HG03565 (cell line): ENCODE data around the gene TCF23.
"Not testable (repeated sequence)": the region's sequence is repeated elsewhere in the genome, so short reads cannot be mapped to it uniquely, and the experiment has no call there.

Source experiments
- ATAC-seq: cut with Tn5 transposase; IDR thresholded peaks from one replicate; pipeline ENCODE4 v1.9.1; 2021; ENCODE audit warnings: mild to moderate bottlenecking, moderate library complexity; ENCODE audit not compliant: unreplicated experiment

TCF23 gene

DNA sequence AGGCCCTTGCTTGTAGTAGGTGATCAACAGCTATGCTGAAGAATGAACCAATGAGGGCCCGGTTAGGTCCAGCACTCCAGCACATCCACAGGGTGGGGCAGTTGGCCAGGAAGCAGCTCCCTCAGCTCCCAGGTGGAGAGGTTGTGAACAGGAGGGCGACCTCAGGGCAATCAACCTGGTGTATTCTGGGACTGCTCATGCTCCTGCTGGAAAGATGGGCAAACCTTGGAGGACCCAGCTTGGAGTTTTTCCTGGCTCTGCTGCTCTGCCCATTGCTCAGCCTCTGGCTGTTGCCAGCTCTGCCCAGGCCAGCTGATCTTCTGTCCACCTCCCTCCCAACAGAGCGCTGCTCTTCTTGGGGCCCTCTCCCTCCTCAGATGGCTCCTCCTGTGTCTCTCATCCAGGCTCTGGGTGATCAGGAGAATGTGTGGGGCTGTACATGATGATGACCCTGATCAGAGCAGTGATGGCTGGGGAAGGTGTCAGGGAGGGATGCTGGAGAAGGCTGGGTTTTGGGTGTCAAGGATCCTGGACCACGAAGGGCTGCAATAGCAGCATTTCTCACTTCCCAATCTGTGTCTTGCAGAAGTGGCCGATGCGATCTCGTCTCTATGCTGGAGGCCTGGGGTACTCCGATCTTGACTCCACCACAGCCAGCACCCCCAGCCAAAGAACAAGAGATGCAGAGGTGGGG lies 3.4 kb downstream of the TCF23 start:
- ATAC-seq: no peak

DNA sequence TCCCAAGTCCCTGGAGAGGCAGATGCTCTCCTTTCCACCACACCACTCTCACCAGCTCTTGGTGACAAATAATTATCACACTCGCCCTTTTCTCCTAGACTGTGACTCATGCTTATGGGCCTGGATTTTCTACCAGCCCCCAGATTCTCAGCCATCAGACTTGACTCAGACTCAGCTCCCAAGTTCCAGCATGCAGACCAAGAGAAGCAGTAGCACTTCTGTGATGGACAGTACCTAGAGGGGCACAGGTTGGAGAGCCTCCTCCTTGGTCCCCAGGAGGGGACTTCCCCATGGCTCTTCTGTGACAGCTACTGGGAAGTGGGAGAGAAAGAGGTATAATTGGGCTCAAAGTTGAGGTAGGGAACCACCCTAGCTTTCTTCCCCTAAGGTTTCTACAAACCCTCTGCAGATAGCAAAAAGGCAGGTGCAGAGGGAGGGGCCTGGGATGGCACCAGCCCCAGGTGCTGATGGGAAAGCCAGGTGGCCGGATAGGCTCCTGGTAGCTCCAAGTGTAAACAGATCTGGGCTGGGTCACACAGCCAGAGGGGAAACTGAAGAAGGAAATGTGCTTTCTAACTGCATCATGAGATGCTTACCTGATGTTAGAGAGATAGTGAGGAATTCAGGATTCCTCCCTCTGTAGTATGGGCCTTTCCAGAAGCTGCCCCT lies 4.1 kb downstream of the TCF23 start:
- no peak for ATAC-seq

DNA sequence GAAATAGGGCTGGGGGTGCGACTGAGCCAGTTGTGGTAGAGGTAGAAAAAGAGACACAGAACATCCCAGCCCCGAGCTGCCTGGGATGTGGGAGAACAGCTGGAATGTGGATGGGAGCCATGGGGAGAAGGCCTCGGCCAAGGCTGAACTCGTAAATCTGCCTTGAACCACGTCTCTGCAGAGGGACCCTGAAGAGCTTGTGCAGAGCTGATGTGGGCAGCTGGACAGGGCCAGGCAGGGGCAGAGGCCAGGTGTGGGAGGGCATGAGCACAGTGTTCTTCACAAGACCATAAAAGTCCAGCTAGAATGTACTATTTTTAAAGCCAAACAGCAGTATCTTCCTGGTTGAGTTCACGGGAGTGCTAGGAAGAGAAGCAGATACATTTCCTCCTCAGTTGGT lies 5.7 kb downstream of the TCF23 start:
- no peak for ATAC-seq

DNA sequence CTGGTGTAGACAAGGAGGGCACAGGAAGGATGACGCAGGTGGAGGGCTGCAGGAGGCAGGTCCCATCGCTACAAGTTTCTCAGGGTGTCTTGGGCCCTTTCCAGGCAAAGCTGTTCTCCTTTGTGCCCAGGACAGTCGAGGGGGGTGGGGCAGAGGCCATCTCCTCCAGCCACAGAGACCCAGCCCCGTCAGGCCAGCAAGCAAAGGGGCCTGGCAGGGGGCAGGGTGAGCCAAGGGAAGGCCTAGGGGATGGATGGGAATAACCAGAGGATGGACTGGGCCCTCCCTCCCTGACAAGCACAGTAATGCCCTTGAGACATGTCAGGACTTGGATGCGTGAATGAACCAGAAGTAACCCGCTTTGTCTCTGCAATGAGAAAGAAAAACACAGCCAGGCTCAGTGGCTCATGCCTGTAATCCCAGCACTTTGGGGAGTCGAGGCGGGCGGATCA lies 6.3 kb downstream of the TCF23 start:
- no peak for ATAC-seq

DNA sequence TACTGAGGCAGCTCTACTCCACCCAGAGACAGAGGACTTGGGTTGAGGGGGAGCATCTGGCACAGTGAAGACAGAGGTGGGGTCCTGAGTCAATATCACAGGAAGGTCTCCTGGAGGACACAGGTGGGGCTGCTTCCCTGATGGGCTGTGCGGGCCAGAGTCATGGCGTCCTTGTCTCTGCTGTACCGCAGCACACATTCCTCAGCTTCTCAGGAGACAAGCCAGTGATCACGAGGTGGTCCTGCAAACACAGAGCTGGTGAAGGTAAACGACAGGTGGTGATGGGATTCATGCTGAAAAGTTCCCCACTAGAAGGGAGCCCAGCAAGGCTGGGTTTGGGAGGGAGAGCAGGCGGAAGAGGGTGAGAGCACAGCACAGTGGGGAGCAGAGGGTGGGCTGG lies 9.7 kb downstream of the TCF23 start:
- ATAC-seq: no peak

DNA sequence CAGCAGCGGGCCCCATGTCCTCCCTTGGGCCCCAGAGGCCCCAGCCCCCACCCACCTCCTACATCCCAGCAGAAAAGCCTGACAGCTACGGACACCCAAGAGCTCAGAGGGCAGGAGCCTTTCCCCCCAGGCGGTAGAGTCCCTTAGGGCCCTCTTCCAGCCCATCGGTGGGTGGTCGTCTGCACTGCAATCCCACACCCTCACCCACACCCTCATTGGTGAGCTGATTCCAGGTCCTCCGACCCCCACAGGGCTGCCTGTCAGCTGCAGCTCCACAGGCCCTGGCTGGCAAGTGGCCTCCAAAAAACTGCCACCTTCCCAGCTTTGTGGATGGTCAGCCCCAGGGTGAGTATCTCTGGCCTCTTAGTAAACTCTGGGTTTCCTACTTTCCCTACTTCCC lies 10.5 kb downstream of the TCF23 start:
- no peak for ATAC-seq

DNA sequence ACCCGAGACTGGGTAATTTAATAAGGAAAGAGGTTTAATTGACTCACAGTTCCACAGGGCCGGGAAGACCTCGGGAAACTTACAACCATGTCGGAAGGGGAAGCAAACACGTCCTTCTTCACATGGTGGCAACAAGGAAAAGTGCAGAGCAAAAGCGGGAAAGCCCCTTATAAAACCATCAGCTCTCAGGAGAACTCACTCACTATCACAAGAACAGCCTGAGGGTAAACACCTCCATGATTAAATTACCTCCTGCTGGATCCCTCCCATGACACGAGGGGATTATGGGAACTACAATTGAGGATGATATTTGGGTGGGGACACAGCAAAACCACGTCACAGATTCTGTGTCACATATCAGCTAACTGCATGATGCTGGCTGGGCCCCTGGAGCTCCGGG lies 11.4 kb downstream of the TCF23 start:
- no peak for ATAC-seq

DNA sequence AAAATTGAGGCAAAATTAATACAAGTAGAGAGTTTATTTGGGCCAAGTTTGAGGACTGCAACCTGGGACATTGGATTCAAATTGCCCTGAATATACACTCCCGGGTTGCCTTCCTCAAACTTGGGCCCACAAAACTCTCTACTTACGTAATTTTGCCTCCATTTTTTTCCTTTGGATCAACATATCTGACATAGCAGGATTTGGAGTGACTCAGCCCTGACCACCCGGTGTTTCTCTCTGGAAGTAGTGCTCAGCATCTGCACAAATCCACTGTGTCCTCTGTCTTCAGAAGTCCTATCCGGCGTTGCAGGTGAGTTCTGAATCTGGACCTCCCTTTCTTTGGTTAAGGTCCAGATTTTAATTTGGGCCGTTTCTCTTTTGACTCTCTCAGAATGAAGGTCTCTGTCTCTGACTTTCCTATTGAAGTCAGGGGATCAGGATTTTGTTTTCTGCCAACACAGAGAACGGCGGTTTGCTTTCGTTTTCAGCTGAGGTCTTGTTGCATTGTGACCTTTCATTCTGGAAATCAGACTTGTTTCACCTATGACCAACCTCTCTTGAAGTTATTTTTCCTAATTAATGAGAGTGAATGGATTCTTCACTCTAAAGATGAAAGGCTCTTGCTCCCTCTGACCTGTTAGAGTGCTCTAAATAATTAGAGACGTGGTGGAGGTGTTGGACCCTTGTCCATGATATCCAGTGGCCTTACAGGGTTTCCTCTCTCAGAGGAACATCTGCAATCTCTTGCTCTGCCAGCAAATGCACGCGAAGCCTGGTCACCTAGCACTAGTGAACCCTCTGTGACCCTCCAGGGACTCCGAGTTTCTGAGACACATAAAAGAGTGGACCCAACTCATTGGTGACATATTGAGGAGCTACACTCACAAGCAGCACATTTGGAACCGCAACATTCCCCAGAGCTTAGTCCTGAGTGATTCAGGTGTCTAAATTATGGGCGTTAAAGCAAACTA lies 13.6 kb downstream of the TCF23 start:
- no peak for ATAC-seq

DNA sequence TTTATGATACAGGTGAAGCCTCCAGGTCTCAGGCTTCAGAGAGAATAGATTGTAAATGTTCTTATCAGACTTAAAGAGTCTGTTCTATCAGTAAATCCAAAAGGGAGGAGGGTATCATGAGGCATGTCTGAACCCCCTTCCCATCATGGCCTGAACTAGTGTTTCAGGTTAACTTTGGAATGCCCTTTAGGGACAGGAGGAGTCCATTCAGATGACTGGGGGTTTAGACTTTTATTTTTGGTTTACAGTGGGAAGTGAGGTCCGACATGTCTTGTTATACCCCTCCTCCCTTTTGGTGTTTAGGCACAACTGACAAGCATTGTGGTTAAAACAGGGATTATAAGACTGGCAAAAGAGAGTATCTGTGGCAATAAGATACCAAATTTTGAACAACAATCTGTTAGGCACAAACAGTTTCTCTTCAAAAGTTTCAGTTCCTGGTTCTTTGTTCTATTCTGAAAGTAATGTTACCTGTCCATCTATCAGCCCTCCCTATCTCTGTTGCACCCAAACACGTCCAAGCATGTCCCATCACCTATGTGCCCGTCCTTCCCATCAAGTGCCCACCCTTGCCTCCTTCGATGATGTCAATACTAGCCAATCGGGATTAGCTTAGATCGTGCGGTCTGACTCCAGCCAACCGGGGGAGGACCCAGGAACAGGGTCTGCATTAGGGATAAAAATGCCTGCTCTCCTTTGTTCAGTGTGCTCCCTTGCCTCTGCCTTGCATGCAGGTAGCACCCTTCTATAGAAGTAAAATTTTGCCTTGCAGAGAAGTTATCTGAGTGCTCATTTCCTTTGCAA lies 16.4 kb downstream of the TCF23 start:
- no peak for ATAC-seq

DNA sequence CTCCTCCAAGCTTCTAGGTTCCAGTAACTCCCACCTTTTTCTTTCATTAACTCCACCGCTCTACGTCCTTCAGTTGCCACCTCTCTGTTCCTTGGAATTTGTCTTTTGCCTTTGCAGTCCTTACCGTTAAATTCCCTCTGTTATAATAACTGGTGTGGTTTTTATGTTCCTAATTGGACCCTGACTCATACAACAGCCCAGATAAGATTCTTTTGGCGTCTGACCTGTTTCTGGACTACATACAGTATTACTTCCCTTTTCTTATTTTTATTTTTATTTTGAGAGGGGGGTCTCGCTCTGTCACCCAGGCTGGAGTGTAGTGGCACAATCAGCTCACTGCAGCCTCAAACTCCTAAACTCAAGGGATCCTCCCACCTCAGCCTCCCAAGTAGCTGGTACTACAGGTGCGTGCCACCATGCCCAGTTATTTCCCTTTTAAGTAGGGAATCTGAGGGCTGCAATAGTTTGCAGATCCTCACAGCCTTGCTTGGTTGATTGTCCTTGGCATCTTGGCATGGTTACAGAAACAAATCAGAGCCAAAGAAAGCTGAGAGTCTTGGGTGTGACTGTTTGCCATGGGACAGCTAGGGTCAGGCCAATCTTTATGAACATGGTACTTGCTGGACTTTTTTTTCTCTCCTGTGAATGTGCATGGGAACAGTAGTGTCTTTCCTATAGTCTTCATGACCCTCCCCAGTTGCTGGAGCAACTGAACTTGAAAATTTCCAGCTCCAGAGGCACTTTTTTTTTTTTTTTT lies 22.0 kb downstream of the TCF23 start:
- ATAC-seq: no peak

DNA sequence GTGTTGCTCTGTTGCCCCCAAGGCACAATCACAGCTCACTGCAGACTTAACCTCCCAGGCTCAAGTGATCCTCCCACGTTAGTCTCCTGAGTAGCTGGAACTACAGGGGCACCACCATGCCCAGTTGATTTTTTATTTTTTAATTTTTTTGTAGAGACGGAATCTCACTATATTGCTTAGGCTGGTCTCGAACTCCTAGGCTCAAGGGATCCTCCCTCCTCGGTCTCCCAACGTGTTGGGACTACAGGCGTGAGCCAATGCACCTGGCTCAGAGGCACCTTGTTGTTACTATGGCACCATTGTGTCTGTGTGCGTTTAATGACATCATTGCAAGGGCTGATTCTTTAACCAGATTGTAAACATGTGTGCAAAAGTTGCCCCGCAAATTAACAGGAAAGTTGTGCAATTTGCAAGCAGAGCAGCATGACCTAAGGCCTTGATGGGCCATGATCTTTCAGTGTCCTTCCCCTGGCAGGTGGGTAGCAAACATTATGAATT lies 22.6 kb downstream of the TCF23 start:
- no peak for ATAC-seq

DNA sequence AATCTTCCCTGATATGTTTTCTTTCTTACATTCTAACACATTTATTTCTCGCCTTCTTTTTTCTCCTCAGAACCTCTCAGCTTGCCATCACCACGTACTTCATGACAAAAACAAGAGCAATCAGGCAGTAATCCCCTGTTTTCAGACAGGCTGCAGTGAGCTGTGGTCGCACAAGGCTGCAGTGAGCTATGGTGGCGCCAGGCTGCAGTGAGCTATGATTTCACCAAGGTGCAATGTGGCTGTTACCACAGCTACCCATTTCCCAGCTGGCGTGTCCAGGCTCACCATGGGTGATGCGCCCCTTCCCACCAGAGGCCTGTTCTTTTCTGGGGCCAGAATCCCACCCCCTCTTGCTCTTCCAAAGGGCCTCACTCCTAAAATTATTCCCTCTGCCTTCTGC lies 25.8 kb downstream of the TCF23 start:
- no peak for ATAC-seq

DNA sequence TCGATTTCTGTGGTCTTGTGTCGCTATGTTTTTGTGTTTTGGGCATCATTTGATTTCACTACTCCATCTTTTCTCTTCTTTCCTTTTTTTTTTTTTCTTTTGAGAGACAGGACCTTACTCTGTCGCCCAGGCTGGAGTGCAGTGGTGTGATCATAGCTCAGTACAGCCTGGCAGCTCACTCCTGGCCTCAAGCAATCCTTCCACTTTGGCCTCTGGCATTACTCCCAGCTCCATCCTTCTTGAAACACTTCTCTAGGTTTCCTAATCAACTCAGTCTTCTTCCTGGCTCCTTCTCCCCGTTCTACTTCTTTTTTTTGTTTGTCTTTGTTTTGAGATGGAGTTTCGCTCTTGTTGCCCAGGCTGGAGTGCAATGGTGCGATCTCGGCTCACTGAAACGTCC lies 26.5 kb downstream of the TCF23 start:
- no peak for ATAC-seq

DNA sequence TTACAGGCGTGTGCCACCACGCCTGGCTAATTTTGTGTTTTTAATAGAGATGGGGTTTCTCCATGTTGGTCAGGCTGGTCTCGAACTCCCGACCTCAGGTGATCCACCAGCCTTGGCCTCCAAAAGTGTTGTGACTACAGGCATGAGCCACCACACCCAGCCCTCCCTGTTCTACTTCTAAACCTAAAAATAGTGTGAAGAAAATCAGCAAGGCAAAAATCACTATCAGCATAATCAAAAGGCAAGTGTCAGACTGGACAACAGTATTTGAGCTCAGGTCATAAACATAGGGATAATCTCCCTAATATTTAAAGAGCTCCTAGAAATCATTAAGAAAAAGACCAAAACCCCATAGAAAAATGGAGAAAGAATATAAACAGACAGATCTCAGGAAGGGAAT lies 27.0 kb downstream of the TCF23 start:
- not testable (repeated sequence) for ATAC-seq

DNA sequence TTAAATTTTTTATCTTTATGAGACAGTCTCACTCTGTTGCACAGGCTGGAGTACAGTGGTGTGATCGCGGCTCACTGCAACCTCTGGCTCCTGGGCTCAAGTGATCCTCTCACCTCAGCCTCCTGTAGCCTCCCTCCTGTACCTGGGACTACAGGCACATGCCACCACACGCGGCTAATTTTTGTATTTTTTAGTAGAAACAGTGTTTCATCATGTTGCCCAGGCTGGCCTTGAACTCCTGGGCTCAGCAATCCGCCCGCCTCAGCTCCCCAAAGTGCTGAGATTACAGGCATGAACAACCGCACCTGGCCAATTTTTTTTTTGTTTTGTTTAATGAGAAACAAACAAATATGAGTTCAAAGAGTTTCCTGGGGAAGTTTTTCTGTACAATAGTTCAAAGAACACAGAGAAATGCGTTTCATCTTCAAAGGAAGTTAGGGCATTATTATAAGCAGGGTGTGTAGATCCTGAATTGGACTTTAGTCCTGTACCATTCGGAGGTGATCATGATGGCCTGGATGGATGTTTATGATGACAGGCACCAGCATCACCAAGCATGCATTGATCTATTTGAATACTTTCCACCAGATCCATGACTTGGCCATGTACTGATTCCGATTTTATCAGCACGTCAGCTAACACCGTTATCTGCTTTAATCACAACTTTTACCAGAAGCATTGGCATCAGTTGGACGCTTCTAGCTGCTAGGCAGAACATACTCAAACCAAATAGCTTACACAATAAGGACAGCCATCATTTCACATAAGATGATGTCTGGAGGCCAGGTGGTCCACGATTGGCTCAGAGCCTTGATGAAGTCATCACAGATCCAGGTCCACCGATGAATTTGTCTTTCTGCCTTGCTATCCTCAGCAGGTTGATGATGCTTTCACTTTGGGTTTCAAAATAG lies 28.9 kb downstream of the TCF23 start:
- no peak for ATAC-seq

DNA sequence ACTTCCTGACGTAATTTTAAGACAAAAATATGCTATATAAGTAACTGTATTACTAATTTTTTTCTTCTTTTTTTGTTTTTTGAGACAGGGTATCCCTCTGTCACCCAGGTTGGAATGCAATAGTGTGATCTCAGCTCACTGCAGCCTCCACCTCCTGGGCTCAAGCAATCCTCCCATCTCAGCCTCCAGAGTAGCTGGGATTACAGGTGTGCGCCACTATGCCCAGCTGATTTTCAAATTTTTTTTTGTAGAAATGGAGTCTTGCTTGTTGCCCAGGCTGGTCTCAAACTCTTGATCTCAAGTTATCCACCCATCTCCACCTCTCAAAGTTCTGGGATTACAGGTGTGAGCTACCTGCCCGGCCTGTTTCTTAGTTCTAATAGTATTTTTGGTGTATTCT lies 29.7 kb downstream of the TCF23 start:
- ATAC-seq: no peak

DNA sequence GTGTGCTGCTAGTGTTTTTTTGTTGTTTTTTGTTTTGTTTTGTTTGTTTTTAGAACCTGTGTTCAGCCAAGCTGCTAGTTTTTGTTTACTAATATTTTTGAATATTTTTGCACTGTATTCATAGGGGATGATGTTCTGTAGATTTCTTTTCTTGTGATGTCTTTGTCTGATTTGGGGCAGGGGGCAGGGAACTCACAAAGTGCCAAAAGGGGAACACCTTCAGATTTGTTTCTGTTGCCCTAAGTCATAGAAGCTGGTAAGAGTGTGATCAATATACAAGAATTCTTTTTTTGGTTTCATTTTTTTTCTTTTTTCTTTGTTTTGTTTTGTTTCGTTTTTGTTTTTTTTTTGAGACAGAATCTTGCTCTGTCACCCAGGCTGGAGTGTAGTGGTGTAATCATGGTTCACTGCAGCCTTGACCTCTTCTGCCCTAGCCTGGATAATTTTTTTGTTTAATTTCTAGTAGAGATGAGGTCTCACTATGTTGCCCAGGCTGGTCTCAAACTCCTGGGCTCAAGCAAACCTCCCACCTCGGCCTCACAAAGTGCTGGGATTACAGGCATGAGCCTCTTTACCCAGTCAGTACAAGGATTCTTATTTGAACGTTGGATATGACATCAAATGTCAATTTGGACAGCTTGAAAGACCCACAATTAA lies 30.7 kb downstream of the TCF23 start:
- ATAC-seq: no peak

DNA sequence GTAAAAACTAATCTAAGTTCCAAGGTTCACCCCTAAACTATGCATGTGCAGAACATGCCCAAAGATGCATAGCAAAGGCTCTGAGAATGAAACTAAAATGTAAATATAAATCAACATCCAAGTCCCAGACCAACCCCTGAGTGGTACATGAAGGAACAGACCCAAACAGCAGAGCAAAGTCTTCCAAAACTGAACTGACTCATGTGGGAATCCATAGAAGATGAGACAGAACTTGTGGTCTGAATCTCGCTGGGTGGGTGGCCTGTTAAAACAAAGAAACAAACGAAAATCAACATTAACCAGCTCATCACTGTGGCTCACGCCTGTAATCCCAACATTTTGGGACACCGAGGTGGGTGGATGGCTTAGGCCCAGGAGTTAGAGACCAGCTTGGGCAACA lies 33.5 kb downstream of the TCF23 start:
- ATAC-seq: no peak
